ENCODE measurements around the gene GLIS1.

The GLIS1 gene

DNA sequence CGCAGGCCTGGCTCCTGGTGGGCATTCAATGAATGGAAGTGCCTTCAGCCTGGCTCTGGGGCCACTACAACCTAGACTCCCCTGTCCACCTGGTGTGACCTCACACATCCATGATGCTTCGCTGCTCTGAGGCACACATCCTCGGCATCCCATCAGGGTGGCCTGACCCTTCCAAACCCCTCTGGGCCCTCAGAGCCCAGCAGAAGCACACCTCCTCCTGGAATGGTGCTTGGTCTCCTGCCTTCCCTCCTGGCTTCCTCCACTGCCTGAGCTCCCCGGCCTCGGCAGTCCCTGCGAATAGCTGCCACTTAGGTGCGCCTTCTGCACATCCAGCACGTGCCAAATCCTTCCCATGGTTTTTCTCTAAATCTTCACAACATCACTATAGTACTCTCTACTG, 133.8 kb downstream of the GLIS1 start:
- no peak for DNase-seq

DNA sequence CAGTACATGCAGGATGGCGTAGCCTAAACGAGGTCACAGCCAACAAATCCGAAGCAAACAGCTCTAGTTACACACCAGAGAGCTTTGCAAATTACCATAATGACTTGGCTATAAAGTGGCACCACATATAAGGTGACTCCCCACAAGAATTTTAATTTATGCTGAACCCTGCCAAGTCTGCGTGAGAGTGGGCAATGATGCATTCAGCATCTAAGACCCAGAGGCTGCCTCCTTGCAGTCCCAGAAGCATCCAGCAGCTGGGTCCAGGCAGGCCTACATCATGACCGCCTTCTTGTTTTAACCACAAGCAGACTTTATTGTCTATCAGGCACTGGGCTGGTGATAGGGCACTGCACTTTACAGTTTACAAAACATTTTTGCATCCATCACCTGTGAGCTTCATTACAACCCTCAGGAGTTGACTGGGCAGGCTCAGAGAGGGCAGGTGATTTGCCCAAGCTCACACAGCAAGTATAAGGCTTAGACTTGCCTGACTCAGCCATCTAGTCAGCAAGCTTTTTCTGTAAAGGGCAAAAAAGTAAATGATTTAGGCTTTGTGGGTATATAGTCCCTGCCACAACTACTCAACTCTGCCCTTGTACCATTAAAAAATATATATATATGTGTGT, 134.6 kb downstream of the GLIS1 start:
- DNase-seq, result no peak

DNA sequence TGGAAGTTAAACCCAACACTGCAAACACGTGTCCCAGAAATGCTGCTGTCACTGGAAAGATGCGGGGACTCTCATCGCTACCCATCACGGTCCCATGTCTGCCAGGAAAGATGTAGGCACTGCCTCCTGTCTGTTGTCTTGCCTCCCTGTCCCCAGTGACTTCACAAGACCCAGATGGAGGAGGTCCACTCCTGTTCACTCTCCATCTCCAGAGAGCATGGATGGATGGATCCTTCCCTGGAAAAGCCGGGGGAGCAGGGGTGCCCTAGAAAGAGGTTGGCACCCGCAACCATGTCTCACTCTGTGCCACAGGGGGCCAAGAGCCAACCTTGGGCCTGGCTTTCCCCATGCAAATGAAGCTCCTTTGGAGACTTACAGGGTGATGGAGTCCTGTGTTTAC, 135.5 kb downstream of the GLIS1 start:
- DNase-seq, result no peak

- DNase-seq, result no peak
Observed at GRCh38 chr1:53601867-53602775, 136.8 kb downstream of the GLIS1 start.

GRCh38 chr1:53601031-53601745, 137.8 kb downstream of the GLIS1 start:
- DNase-seq, result no peak

- DNase-seq, result no peak
Observed at GRCh38 chr1:53600561-53600960, 138.4 kb downstream of the GLIS1 start.

DNA sequence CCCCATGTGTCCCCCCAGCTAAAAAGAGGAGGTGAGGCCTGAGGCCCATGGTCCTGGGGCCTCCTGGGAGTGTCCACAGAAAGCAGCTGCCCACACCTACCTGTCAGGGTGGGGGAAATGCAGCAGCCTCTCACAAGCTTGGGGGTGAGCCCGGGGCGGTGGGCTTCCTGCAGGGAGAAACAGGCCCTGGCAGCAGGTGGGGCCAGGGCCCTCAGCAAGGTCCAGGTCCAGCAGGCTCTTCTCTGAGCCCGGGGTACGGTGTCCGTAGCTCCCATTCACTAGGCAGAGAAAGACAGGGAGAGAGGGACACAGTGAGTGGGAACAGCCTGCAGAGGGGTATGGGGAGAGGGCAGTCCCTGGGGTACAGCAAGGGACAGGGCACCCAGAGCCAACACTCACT, 139.0 kb downstream of the GLIS1 start:
- DNase-seq, result no peak

- no peak for DNase-seq
Observed at GRCh38 chr1:53599481-53599880, 139.5 kb downstream of the GLIS1 start.

DNA sequence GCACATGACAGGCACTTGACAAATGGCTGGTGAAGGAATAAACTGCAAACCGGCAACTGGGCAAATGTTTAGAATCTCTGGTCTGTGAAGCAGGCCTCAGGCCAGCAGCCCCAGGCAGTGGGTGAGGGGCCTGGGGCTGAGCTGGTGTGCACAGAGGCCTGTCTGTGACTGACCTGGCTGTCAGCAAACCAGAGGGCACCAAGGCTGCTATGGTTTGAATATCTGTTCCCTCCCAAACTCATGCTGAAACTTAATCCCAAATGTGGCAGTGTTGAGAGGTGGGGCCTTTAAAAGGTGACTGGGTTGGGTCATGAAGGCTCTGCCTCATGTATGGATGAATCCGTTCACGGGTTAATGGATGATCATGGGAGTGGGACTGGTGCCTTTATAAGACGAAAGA, 140.0 kb downstream of the GLIS1 start:
- DNase-seq, result no peak

- DNase-seq, result no peak
Observed at GRCh38 chr1:53595906-53596305, 143.1 kb downstream of the GLIS1 start.

GRCh38 chr1:53594391-53595180, 144.4 kb downstream of the GLIS1 start:
- DNase-seq, result no peak

DNA sequence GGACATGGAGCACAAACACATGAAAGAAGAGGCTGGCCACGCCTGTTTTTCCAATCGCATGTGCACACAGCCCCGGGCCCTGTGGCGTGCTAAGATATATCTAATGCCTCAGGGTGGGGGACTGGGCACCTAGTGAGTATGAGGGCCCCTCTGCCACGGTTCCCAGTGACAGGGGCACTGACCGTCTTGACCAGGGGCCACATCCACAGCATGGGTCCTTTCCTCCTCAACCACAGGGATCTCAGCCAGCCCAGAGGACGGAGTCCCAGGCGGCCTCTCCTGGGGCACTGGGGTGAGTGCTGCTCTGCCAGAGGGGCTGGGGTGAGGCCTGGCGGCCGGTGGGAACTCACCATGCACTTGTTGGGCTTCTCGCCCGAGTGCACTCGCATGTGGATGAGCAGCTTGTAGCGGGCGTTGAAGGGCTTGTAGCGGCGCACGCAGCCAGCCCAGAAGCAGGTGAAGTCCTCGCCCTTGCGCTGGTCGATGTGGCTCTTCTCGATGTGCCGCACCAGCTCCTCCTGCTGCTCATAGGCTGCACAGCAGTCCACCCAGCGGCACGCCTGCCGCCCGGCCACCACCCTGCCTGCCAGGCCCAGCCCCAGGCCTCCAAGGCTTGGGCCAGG, 145.1 kb downstream of the GLIS1 start:
- DNase-seq, result no peak

DNA sequence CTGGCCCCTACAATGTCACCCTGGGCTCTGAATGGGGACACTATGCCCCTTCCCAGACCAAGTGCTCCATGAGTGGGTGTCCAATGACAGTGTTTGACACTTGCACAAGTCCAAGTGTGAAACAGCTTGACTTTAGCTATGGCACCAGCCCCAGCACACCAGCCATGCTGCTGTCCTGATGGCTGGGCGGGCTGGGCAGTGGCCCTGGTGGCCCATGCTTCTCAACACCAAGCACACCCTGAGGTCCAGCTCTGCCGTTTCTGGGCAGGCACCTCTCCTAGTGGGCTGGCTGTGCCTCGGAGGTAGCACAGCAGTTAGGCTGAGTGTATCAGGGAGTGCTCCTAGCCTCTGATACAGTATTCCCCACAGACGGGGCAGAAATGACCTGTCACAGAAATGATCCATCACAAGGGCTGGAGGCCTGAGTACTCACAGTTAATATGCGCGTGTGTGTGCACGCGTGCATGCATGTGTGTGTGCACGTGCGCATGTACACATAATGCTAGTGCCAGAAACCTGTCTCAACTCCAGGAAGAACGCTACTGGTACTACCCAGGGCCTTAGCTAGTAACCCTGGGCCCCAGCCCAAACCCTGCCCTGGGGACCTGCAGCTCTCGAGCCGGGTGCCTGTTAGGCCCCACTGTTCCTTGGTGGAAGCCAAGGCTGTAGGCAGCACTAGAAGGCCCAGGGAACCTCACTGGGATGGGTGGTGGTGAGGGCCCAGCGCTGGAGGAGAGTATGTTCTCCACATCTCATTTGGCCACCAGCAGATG, 145.8 kb downstream of the GLIS1 start:
- no peak for DNase-seq

- no peak for DNase-seq
Observed at GRCh38 chr1:53592521-53592982, 146.4 kb downstream of the GLIS1 start.

GRCh38 chr1:53591924-53592323, 147.0 kb downstream of the GLIS1 start:
- no peak for DNase-seq

DNA sequence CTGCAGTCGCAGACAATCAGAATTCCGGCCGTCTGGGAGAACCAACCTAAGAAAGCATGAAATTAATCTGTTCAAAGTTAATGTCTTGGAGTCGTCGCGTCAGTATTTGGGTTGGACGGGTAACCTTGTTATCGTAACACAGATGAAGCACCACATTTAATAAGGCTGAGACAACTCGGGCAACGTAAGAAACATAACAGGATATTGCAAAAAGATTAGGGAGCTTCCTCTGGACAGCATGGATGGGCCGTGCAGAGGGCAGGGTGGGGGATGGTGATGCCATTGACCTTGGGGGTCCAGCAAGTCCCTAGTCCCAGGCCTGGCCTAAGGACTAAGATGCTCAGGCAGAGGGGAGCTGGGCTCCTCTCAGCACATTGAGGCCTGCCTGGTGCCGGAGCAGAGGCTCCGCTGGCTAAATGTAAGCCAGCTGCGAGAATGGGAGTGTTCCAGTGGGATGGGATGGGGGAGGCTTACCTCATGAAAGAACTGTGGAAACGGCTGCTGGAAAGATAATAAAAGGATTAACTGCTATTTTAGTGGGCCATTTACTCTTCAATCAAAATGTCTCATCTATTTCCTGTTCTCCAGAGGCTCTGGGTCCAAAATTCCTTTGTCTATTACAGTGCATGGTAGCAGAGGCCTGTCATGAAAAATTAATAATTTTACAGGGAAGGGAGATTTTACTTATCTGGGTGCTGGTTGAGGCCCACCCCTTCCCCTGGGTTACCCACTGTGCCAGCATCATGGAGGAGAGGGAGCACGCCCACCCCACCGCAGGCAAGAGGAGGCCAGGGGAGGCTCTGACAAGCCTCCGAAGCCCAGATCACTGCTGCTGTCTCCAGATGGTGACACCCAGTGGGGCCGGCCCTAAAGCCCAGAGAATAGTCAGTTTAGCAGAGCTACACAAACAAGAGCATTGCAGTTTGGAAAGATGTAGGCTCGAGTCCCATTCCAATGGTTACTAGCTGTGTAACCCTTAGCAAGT, 148.1 kb downstream of the GLIS1 start:
- no peak for DNase-seq

DNA sequence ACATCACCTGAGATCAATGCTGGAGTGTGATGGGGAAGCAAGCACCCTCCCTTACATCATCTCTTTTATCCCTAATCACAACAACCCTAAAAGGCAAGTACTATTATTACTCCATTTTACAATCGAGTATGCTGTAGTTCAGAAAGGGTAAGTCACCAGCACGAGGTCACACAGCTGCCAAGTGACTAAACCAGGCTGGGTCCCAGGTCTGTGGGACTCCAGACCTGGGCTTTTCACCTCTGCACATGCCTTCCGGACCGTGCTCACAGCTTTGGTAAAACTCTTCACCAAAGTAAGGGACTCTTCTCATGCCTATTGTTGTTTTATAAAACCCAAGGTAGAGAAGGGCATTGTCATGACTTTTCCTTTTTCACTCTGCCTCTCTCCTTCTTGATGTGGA, 148.9 kb downstream of the GLIS1 start:
- DNase-seq, result no peak

- DNase-seq, result no peak
Observed at GRCh38 chr1:53589043-53589887, 149.7 kb downstream of the GLIS1 start.

GRCh38 chr1:53588053-53588779, 150.7 kb downstream of the GLIS1 start:
- no peak for DNase-seq

Data from stimulated activated CD4-positive, alpha-beta T cell treated with anti-CD3 and anti-CD28 coated beads, Interleukin-12 subunit alpha, Interleukin-12 subunit beta, amount 100 ng/mL, for 4 hours (primary cell).